ENCODE measurements around the gene PCSK1. TPM values are rescaled to one million over a fixed set of nuclear protein-coding genes. Genes with fewer than 3 reads are reported as not detected.
"Not testable (repeated sequence)": the region's sequence is repeated elsewhere in the genome, so short reads cannot be mapped to it uniquely, and the experiment has no call there.

PCSK1 gene
- total RNA-seq, 1 experiment from 2014 or later, result not detected

DNA sequence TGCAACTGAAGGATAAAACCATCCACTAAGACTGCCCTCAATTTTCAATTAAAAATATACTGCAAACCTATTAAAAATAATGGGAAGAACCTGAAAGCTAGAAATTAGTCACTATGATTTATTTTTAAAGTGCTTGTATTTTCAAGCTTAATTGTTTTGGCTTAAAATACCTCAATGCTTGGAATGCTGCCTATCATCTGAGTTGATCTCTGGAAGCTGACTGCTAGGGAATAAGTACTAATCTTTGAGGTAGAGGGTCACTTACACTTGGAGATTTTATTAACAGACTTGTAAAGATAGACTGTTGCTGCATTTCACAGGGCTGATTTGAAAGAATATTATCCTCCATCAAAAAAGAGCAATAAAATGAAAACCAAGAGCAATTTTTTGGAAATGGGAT is 6.2 kb downstream of the PCSK1 start:
- DNase-seq (ENCODE audit: low spot score), result no peak

DNA sequence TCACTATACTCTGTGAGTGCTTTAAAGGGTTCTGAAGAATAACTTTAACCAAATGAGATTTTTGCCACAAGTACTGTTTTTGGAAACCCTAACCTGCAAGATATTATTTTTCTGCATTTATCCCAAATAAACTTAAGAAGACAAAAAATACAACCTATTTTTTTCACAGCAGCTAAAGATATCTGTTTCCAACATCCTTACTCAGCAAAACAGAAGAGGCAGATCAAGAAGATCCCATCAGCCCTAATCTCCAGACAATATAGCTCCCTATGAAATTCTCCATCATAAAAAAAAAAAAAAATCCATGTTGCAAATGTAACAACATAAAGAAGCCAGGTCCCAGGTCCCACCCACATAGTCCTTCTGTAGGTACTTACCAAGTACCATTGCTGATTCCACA is 7.6 kb downstream of the PCSK1 start:
- no peak for DNase-seq (ENCODE audit: low spot score)

DNA sequence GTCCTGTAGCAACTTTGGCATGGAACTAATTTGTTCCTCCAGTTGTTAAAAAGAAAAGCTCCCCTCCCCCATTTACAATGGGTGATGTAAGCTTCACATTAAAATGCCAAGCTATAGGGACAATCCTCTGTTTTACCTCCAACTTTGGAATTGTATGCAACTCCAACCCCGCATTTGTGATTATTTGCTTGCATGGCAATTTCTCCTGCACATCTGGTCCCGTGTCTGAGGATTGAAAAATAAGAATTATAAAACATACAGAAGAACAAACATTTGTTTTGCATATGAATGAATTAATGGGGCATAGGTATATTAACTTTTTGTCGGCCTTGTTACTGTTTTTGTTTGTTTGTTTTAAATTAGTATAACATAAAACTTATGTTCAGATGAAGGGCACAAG is 17.2 kb downstream of the PCSK1 start:
- no peak for DNase-seq (ENCODE audit: low spot score)

DNA sequence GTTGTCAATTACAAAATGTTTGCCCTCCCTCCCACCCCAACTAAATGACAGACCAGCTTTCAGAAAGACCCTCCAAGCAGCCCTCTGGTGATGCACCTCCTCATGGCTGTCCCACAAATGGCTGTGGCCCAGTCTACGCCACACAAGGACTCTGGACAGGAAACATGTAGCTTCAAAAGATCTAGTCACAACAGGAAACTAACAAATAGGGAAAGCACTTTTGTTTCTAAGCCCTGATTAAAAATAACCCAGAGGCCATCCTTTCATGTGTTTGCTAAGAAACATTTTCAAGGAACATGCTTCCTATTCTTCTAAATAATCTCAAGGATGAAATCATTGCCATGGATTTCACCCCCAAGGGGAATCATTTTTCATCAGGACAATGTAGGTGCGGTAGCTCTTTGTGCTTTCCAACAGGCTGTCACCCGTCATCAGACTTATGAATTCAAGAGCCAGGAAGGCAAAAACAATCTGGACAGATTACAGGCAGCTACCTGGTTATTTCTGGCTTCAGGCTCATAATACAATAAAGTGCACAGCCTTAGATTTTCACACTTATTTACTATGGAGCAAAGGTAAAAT is 20.1 kb downstream of the PCSK1 start:
- no peak for DNase-seq (ENCODE audit: low spot score)

DNA sequence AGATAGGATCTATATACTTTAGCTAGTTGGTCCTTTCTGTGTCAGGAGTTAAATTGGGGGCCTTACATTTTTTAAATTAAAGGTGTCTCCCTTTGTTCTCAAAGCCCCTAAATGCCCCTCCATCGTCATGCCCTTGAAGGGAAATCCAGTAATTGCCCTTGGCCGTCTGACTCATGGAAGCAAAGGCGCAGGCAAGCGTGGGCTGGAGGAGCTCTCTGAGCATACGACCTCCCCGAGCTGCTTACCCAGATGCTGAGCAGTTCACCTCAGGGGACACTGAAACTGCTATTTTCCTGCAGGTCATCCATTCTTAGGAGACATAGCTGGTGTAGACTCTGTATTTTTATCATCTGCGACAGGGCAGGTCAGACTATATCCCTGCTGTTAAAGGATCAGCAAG is 23.0 kb downstream of the PCSK1 start:
- DNase-seq (ENCODE audit: low spot score), result no peak

DNA sequence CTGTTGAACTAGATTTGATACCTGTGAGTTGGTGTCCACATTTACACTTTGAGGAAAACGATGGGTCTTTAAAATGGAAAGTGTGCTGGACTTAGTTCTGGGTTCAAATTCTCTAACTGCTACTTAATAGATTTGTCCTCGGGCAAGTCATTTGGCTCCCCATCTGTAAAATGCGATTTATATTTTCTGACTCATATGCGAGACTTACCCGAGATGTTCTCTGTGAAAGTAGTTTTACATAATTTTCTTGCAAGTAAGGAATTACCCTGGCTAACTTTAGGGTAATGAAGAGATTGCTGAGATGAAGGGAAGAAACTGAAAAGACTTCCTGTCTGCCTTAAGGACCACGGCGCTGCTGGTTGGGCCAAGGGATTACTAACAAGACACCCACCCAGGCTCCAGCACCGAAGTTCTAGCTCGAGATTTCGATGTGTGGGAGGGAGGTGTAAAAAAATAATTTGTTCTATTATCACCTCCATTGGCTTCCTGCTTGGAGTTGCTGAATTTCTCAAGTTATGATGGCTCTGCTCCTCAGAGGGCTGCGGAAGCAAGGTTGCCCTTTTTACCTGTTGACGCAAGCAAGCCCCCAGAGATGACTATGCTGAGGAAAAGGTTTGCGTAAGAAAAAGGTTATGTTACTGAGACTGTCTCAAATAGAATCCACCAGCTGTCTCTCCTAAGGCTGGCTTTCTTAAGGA is 24.1 kb downstream of the PCSK1 start:
- DNase-seq (ENCODE audit: low spot score), result no peak

DNA sequence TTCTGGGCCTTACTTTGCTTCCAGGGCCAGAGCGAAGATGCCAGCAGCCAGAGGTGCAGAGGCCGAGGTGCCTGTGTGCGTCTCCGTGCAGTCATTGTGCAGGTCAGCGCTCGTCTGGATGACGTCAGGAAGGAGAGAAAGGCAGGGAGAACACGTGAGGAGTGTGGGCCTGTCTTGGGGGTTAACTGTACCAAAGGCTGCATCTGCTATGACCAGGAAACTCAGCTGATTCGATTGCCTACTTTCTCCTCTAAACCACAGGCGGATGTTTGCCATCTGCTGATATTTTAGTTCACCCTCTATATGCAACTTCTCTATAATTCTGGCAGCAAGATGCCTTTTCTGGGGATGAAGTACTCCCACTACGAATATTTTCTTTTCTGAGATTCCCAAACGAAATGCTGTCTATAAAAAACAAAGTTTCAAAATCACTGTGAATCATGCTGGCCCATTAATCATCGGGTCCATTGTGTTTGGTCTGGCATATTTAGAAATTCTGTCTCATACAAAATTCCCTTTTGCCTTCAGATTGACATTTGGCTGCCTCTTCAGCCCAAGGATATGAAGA is 24.8 kb downstream of the PCSK1 start:
- DNase-seq (ENCODE audit: low spot score), result no peak

DNA sequence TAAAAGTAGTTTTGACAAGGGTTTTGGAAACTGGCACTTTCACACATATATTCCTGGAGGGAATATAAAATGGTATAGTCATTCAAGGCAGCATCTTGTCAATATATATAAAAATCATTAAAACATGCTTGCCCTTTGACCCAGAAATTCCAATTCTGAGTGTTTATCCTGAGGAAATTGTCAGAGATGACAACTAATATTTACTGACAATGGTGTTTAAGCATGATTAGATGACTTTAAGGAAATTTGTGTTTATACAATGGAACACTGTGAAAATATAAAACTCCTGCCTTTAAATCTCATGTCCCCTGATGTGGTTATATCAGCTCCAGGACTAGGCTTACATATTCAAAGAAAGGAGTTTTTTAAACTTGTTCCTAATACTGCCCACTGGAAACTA is 25.6 kb downstream of the PCSK1 start:
- no peak for DNase-seq (ENCODE audit: low spot score)

DNA sequence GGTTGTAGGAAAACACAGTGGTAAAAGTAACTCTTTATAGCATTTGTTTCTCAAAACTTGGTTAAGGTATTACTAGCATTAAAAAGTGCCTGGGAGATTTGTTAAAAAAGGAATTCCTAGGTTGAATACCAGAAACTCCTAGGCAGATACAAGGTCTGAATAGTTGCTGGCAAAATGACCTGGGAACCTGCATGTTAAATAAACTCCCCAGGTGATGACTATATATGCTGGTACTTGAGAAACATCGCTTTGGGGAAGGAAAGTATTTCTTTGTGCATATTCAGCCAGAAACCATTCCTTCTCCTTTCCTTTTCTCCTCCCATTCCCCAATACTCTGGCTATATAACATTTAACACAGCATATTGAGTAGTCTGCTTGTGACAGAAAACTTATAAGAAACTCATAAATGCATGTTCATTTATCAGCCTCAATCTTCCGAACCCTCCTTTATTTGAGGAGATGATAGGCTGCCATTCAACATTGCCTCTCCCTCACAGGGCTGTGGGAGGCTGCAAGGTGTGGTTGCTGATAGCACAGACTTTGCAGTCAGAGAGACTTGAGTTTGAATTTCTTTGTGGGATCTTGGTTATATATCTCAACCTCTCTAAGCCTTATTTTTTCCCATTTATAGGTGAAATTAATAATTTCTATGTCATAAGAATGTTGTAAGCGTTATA is 28.7 kb downstream of the PCSK1 start:
- DNase-seq (ENCODE audit: low spot score), result no peak

DNA sequence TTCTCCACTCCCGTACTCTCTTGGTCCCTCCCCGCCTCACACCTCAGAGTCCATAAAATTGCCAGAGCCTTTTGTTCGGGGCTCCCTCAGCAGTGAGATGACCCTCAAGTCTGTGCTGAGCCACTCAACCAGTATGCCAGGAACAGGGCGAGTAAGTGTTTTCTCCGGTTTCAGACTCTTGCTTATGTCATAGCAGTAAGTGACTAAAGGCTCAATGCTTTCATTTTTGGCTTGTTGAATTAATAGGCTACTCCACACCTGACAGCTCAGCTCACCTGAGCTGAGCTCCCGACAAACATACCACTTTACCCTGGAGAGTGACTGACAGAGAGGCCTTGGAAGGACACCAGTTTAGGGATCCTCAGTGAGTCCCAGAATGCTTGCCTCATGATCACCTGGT is 30.5 kb downstream of the PCSK1 start:
- no peak for DNase-seq (ENCODE audit: low spot score)

DNA sequence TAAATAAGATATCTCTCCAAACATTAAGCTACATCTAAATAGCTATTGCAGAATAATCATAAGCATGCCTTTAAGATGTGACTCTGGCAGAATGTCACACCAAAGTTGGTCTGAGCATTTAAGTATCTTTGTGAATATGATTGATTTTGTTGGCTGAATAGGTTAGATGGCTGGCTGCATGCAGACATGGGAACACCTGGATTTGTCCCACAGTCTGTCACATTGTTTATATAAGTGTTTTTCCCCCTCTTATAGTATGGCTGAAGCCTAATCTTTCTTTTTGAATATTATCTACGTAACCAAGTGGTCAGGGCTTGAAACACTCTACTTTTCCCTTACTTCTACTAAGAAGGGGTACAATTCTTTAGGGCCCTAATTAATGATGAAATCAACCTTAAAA is 36.2 kb downstream of the PCSK1 start:
- DNase-seq (ENCODE audit: low spot score), result no peak

DNA sequence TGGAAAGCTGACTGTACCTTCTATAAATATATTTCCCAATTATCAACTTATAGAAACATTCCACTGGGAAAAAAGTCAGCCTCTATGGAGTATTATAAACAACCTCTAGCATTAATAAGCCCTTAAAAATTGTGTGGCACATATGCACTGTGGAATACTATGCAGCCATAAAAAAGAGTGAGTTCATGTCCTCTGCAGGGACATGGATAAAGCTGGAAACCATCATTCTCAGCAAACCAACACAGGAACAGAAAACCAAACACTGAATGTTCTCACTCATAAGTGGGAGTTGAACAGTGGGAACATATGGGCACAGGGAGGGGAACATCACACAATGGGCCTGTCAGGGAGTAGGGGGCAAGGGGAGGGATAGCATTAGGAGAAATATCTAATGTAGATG is 37.8 kb downstream of the PCSK1 start:
- DNase-seq (ENCODE audit: low spot score), result not testable (repeated sequence)

DNA sequence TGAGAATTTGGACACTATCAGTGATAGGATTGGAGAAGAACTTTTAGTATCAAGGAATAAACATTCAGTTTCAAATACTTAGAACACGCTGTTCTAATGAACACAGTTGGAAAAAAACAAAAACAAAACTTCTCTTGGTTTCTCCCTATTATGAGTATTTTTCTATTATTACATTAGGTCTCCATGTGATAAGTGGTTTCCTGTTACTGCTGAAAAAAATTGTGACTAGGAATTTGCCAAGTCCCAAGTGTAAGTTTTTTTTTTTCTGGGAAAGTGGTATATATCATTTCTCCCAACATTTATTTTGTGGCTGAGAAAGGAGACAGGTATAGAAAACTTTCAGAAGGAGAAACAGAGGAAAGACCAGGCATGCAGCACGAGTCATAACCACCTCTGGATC is 41.1 kb downstream of the PCSK1 start:
- no peak for DNase-seq (ENCODE audit: low spot score)

DNA sequence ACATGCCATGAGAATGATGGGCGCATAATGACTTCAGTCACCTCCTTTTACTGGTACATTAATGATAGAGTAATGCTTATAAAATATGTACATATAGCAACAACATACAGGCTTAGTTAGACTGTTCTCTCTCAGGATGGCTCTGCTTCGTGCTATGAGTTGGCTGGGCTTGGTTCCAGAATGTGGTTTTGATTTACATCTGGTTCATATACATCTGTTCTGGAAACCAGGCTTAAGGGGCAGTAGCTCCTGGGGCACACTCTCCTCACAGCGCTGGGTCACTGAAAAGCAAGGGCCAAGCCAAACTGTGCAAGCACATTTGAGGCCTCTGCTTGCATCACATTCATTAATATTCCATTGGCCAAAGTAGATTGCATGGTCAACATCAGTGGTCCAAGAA is 44.9 kb downstream of the PCSK1 start:
- DNase-seq (ENCODE audit: low spot score), result no peak

DNA sequence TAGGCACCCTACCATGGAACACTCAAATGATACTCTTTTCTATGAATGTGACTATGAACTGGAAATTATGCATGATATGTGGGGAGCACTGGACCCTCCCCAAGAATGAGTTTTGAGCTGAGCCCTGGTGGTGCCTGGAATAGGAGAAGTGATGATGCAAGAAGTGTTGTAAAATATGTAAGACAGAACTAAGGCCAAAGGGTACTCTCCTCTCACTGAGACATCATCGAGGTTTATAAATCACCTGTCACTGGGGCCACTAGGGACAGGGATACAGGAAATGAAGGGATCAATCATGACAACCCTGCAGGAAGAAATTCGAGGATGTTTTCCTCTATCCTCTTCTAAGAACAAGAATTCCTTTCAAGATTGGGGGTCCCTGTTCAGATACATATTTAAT is 45.4 kb downstream of the PCSK1 start:
- DNase-seq (ENCODE audit: low spot score), result no peak

DNA sequence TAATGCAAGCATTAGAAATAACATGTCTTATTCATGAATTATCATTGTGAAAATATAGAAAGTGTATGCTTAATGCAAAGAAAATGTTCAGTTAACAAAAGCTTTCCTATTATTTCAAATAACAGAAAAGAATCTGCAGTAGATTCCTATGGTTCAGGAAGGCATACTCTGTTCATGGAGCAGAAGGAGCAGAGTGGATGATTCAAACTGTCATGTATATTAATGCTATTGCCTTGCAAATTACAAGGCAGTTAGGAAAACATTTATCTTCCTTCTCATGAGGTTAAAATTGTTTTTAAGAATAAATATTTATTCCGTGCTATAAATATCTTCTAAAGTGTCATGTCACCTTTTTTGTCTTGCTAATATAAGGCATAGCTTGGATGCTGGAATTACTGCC is 47.5 kb downstream of the PCSK1 start:
- no peak for DNase-seq (ENCODE audit: low spot score)

DNA sequence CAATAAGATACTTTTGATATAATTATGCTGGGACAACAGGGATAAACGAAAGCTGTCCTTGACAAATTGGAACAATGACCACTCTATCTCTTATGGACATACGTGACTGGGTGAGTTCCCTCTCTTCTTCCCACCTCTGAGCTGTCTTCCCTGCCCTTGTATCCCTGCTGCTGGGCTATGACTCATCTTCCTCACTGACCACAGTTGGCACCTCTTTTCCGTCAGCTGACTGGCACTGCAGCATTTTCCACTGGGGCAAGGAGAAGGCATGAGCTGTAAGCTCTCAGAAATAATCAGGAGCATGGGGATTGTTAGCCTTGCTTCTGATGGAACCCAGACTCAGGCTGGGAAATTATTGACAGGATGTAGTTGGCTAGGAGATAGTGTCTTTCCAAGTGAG is 48.7 kb downstream of the PCSK1 start:
- peak; percentile 93 for DNase-seq (ENCODE audit: low spot score)

DNA sequence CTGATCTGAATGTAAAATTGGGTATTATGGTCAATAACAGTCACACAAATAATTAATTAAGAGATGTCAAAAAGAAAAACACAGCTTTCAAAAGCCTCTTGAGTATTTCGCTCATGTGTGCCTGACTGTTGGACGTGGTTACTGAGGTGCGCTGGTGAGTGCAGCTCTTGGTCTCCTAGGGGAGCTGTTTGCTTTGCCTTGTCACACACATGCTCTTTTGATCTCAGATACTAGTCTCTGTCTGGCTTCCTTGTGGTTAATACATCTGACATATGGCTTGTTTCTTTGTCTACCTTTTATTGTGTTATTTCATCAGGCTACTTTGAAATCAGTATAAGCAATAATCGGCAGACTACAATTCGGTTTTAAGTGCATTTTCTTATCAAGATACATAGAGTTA is 51.5 kb downstream of the PCSK1 start:
- DNase-seq (ENCODE audit: low spot score), result no peak

DNA sequence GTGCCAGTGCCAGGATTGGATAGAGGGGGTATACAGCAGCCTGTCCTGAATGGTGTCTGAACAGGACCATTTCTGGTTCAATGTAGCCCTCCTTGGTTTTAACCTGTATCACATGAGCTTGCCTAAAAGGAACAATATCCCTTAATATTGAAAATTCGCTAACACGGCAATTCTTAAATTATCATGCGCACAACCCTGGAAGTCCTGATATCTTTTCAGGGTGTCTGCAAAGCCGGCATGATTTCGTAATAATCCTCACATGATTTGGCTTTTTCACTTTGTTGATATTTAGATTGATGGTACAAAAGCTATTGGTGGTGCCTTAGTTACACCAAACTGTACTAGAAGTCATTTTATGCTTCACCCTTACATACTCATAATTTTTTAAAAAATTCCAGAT is 53.2 kb downstream of the PCSK1 start:
- no peak for DNase-seq (ENCODE audit: low spot score)

DNA sequence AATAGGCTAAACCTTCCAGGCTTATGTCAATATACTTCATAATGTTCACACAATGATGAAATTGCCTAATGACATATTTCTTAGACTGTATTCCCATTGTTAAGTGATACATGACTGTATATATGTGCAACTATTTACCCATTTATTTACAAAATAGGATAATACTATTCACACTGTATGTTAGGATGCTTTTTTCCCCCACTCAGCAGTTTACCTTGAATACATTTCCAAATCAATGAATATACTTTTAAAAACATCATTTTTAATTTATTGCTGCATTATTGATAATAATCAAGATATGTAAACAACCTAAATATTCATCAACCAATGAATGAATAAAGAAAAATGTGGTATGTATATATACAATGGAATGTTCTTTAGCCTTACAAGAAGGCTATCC is 55.5 kb downstream of the PCSK1 start:
- DNase-seq (ENCODE audit: low spot score), result no peak

DNA sequence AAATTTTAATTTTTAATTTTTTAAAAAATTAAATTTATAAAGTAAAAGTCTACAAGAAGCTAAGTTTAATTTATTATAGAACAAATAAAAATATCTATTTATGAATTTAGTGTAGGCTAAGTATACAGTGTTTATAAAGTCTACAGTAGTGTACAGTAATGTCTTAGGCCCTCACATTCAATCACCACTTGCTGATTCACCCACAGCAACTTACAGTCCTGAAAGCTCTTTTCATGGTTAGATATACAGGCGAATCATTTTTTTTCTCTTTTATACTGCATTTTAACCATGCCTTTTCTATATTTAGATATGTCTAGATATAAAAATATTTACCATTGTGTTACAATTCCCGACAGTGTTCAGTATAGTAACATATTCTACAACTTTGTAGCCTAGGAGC is 55.9 kb downstream of the PCSK1 start:
- DNase-seq (ENCODE audit: low spot score), result no peak

DNA sequence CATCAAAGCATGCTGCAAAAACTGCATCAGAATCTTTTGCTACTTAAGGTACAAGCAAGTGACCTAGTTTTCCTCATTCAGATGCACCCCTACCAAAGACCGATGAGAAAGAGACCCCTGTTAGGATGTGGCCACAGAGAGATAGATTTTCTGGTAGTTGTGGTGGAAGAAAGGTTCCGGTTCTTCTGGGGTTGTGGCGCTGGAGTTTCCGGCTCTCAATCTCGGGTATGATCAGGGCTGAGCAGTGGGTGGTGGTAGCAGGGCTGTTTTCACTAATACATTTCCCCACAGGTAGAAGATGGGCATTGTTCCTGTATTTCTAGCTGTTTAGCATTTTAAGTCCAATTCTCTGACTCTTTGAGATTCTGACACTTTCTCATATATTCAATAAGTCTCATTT is 58.4 kb downstream of the PCSK1 start:
- no peak for DNase-seq (ENCODE audit: low spot score)

DNA sequence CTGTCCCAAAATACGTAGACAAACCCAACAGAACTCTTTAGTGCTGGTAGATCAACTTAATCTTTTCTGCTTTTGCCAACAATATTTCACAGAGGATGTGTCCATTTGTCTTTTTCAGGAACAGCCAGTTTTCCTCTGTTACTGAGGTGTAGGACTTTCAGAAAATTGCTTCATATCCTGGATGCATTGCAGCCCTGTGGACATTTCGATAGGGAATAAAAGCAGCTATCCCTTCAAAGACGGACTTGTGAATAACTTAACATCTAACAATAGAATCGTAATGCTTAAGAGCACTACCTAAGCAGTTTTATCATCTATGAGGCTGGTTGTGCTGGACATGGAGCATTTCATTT is 59.7 kb downstream of the PCSK1 start:
- DNase-seq (ENCODE audit: low spot score), result no peak
